ENCODE measurements around the gene ADH1A. TPM values are rescaled to one million over a fixed set of nuclear protein-coding genes. Genes with fewer than 3 reads are reported as not detected.

ADH1A gene
- not detected in 2 replicates for total RNA-seq

GRCh38 chr4:99290848-99291786 lies at the start of gene ADH1A:
ADH1A (minus strand) TSS chr4:99290985; CDS start chr4:99290914, 71 bp downstream.

GRCh38 chr4:99321241-99322191 lies 30.7 kb upstream of the ADH1A start, which contains the start of gene ADH1B:
ADH1B (minus strand) TSS chr4:99321401; CDS start chr4:99321331, 70 bp downstream.

Other genes with a start within 250 kb of the ADH1A start
- gene ADH5, start 202.2 kb downstream of the ADH1A start, total RNA-seq = 129 and 168 TPM in 2 replicates
- gene ADH4, start 146.7 kb downstream of the ADH1A start, total RNA-seq = not detected in 2 replicates
- gene ADH6, start 71.7 kb downstream of the ADH1A start, total RNA-seq = 0.64 TPM in 1 of 2 replicates, not detected in the other
- gene ADH1B, start 30.4 kb upstream of the ADH1A start, total RNA-seq = 0.65 and 301 TPM in 2 replicates
- gene ADH1C, start 61.8 kb upstream of the ADH1A start, total RNA-seq = 0.13 and 2.2 TPM in 2 replicates
- not detected in 2 replicates for gene ADH7, start 144.4 kb upstream of the ADH1A start, total RNA-seq
- gene C4orf17, start 220.0 kb upstream of the ADH1A start, total RNA-seq = not detected in 2 replicates